ENCODE results near the gene LAMC1. TPM values are rescaled to one million over a fixed set of nuclear protein-coding genes. Genes with fewer than 3 reads are reported as not detected.

Gene LAMC1
- total and polyA plus RNA-seq, 2 experiments from 2014 or later, result 18.4 to 116 TPM

- no peak for TF ChIP-seq ETS1 (IDR thresholded peaks at IDR 0.05)
- no peak for TF ChIP-seq JUNB (IDR thresholded peaks at IDR 0.05; ENCODE audit: unreplicated experiment)
- no peak for TF ChIP-seq EZH2phosphoT487 (IDR thresholded peaks at IDR 0.05; ENCODE audit: unreplicated experiment)
- TF ChIP-seq NANOG (IDR thresholded peaks at IDR 0.05; ENCODE audit: borderline replicate concordance), result no peak
Observed at GRCh38 chr1:183090391-183091006, 67.3 kb downstream of the LAMC1 start (continued).

- Histone ChIP-seq H3F3A (replicated peaks; ENCODE audit: low read depth) (no peaks in the 10 kb centered on the region), H4K20me1 (replicated peaks; ENCODE audit: insufficient read depth) (no peaks in the 10 kb centered on the region), H3K27ac (ENCODE audit: low read depth) (no peak overlapping the region), H3K4me3 (no peak overlapping the region), H3K9me2 (ENCODE audit: insufficient read depth) (no peaks in the 10 kb centered on the region), H3K27me3 (ENCODE audit: insufficient read depth) (no peaks in the 10 kb centered on the region), H3K79me2 (replicated peaks; ENCODE audit: insufficient read depth) (peaks cover 60% of the 10 kb centered on the region), H3K36me3 (ENCODE audit: insufficient read depth) (no peaks in the 10 kb centered on the region), H3K4me1 (ENCODE audit: insufficient read depth) (peaks cover 44% of the 10 kb centered on the region), H2AFZ (no peak overlapping the region), H3K4me2 (no peak overlapping the region)
- DNase-seq (ENCODE audit: low spot score), result no peak
- Mint-ChIP-seq H3K4me1 (peaks cover 49% of the 10 kb centered on the region), H3K9me3 (no peaks in the 10 kb centered on the region), H3K27me3 (ENCODE audit: insufficient read depth, low read depth, poor library complexity) (no peaks in the 10 kb centered on the region), H3K36me3 (ENCODE audit: low read depth) (no peaks in the 10 kb centered on the region), H3K27ac (no peak overlapping the region), H3K4me3 (no peak overlapping the region)
- TF ChIP-seq STAT1 (IDR thresholded peaks at IDR 0.05; ENCODE audit: unreplicated experiment) (no peak), POLR2AphosphoS5 (IDR thresholded peaks at IDR 0.05; ENCODE audit: low read depth) (no peak), REST (IDR thresholded peaks at IDR 0.05; ENCODE audit: unreplicated experiment) (no peak), JUNB (IDR thresholded peaks at IDR 0.05; ENCODE audit: unreplicated experiment) (no peak), EZH2 (IDR thresholded peaks at IDR 0.05; ENCODE audit: low read depth, unreplicated experiment) (no peak), NANOG (IDR thresholded peaks at IDR 0.05; ENCODE audit: borderline replicate concordance) (no peak), ZNF331 (CRISPR knock-in tag; IDR thresholded peaks at IDR 0.05; ENCODE audit: low read depth) (no peak), ZNF462 (CRISPR knock-in tag; IDR thresholded peaks at IDR 0.05) (no peak), ETS1 (IDR thresholded peaks at IDR 0.05) (no peak), EZH2phosphoT487 (IDR thresholded peaks at IDR 0.05; ENCODE audit: unreplicated experiment) (no peak), ZNF114 (CRISPR knock-in tag; IDR thresholded peaks at IDR 0.05) (no peak)
- no peak for ATAC-seq
Observed at GRCh38 chr1:183091181-183091580, 68.0 kb downstream of the LAMC1 start.

All from GM23338 (cell line).